Measurements from ENCODE around the gene CNOT6.
"Not testable (repeated sequence)": the region's sequence is repeated elsewhere in the genome, so short reads cannot be mapped to it uniquely, and the experiment has no call there.

Gene CNOT6

DNA sequence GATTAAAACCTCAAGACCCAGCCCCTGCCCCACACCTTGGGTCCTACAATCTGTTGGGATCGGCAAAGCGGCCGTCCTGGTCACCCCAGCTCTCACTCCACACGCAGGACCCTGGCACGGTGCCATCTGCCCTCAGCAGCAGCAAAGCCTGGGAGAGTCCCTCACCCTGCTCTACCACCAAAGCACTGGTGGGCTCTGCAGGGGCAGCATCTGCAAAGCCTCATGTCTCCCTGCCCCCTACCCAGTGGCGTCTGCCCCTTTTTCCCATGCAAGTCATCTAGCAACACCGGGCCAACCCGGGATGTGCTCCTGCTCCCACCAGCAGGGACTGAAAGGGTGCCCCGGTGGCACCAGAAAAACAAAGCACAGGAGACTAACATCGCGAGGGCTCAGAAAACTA is 19.6 kb upstream of the CNOT6 start:
- TF ChIP-seq, protein P1, sequence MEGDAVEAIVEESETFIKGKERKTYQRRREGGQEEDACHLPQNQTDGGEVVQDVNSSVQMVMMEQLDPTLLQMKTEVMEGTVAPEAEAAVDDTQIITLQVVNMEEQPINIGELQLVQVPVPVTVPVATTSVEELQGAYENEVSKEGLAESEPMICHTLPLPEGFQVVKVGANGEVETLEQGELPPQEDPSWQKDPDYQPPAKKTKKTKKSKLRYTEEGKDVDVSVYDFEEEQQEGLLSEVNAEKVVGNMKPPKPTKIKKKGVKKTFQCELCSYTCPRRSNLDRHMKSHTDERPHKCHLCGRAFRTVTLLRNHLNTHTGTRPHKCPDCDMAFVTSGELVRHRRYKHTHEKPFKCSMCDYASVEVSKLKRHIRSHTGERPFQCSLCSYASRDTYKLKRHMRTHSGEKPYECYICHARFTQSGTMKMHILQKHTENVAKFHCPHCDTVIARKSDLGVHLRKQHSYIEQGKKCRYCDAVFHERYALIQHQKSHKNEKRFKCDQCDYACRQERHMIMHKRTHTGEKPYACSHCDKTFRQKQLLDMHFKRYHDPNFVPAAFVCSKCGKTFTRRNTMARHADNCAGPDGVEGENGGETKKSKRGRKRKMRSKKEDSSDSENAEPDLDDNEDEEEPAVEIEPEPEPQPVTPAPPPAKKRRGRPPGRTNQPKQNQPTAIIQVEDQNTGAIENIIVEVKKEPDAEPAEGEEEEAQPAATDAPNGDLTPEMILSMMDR (IDR thresholded peaks at IDR 0.05; ENCODE audit: low read depth, low read length) = no peak
- no peak overlapping the region for H3K4me3 ChIP-seq (ENCODE audit: low read depth, low read length)

DNA sequence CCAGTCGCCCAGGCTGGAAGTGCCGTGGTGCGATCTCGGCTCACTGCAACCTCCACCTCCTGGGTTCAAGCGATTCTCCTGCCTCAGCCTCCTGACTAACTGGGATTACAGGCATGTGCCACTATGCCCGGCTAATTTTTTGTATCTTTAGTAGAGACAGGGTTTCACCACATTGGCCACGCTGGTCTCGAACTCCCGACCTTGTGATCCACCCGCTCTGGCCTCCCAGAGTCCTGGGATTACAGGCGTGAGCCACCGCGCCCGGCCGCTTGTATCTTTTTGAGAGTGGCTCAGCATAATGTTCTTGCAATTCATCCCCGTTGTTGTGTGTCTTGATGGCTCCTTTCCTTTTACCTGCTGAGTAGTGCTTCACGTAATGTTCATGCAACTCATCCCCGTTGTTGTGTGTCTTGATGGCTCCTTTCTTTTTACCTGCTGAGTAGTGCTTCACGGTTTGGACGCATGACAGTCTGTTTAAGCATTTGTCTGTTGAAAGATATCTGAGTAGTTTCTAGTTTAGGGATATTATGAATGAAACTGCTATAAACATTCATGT is 18.1 kb upstream of the CNOT6 start:
- H3K4me3 ChIP-seq (ENCODE audit: low read depth, low read length) = not testable (repeated sequence)

DNA sequence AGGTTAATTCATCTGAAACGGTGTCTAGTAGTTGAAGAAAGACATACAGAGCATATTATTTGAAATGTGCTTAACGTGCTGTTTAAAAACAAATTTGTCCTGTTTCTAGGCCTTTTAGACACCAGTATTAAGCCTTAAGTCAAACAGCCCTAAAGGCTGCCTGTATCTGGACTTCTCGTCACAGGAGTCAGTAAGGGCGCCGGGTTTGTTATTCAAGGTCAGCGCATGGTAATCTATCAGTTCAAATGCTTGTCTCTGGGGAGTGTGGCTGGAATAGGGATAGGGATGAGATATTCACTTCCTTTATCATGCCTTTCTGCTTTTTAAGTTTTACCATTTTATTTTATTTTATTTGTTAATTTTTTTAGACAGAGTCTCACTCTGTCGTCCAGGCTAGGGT is 9.4 kb upstream of the CNOT6 start:
- TF ChIP-seq, protein P1 (IDR thresholded peaks at IDR 0.05; ENCODE audit: low read depth, low read length) = no peak
- no peak overlapping the region for H3K4me3 ChIP-seq (ENCODE audit: low read depth, low read length)

DNA sequence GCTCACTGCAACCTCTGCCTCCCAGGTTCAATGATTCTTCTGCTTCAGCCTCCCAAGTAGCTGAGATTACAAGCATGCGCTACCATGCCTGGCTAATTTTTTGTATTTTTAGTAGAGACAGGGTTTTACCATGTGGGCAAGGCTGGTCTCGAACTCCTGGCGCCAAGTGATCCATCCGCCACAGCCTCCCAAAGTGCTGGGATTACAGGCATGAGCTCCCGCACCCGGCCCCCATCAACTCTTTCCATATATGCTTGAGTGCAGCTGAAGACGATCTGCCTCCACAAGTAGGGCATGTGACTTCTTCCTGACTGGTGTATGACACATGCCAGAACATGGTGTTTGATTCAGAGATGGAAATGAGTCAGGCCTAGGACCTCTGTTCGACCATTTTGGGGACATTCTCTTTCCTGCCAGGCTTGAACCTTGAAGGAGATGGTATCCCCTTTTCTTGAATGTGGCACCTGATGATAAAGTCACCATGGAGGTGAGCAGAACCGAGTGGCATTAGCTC is 7.5 kb upstream of the CNOT6 start:
- TF ChIP-seq, protein P1 (IDR thresholded peaks at IDR 0.05; ENCODE audit: low read depth, low read length) = no peak
- H3K4me3 ChIP-seq (ENCODE audit: low read depth, low read length) = no peak overlapping the region

DNA sequence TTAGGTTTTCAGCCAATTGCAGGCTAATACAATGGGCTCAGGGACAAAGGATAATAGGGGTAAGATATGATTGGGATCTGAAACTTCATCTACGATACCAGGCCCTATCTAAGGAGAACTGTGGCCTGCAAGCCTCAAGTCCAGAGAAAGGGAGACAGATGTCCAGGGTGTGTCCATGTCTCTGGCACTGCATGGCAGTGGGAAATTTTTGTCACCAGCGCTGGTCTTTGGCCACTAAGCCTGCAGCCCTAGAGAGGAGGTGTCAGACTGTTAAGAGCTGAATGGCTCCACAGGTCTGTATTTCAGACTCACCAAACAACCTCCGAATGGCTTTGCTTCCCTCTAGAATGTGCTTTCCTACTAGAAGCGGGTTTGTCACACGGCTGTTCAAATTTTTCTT is 6.6 kb upstream of the CNOT6 start:
- TF ChIP-seq, protein P1 (IDR thresholded peaks at IDR 0.05; ENCODE audit: low read depth, low read length) = no peak
- H3K4me3 ChIP-seq (ENCODE audit: low read depth, low read length) = no peak overlapping the region

DNA sequence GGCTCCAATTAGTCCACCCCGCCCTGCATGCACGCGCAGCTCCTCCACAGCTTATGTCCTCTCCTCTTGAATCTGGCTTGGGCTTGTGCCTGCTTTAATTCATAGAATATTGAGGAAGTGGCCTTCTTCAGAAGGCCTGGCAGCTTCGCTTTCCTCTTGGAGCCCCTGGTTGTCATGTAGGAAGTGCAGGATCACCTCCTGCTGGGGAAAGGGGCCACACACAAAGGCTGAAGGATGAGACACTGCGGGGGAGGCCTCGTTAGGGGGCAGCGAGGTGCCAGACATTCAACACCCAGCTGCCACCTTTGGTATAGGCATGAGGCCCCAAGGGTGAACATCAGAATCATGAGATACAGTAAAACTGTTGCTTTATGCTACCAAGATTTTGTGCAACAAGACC is 2.7 kb upstream of the CNOT6 start:
- TF ChIP-seq, protein P1 (IDR thresholded peaks at IDR 0.05; ENCODE audit: low read depth, low read length) = no peak
- no peak overlapping the region for H3K4me3 ChIP-seq (ENCODE audit: low read depth, low read length)

DNA sequence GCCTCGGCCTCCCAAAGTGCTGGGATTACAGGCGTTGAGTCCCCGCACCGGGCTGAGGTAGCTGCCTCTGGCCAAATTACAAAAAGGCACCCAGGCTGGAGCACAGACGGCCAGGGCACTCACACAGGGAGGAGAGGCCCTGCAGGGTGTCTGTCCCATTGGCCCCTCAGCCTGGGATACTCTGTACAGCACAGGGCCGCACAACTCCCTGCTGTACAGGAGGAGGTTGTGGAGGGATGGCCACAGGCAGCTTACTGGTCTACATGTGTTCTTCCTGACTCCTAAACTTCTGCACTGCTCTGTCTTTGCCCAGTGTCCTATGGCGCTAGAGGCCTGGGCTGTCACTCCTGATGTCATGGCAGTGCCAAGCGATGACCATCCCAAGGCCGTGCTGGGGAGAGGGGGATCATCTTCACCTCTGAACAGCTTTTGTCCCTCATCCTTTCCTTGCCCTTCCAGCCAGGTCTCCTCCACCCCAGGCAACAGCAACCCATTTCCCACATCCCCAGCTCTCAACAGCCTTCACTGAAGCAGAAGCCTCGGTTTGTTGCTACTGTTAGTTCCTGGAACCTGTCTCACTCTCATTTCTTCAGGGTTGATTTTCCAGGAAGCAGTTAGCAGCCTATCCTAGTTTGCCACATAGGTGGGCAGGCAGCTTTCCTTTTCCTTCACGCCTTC is 1.8 kb upstream of the CNOT6 start:
- TF ChIP-seq, protein P1 (IDR thresholded peaks at IDR 0.05; ENCODE audit: low read depth, low read length) = no peak
- no peak overlapping the region for H3K4me3 ChIP-seq (ENCODE audit: low read depth, low read length)

Data from WI38 (cell line).